Liver (tissue), 9 donors: ENCODE results near the gene PPP2R2D. TPM values are rescaled to one million over a fixed set of nuclear protein-coding genes. Genes with fewer than 3 reads are reported as not detected.

Experiments used
- DNase-seq: peaks from one replicate; pipeline ENCODE4 v3.0.0-alpha.2; 2017; ENCODE audit warnings: low spot score
- H3K27ac ChIP-seq, 2 donors: one replicate each; pipeline ENCODE4 v1.7.0; 2013; ENCODE audit warnings: inconsistent platforms in 2 of 2, low read length in 2 of 2, control low read depth in 1 of 2, low read depth in 1 of 2, mild to moderate bottlenecking in 1 of 2
- H3K27me3 ChIP-seq, 4 donors: one replicate each; pipeline versions ENCODE4 v1.6.1 to v1.7.0; 2013; ENCODE audit warnings: low read length in 3 of 4, inconsistent platforms in 1 of 4, mild to moderate bottlenecking in 1 of 4, moderate library complexity in 1 of 4; ENCODE audit not compliant: control insufficient read depth in 4 of 4, insufficient read depth in 4 of 4
- H3K36me3 ChIP-seq, 4 donors: one replicate each; pipeline versions ENCODE4 v1.6.1 to v1.7.0; 2013; ENCODE audit warnings: low read length in 3 of 4, mild to moderate bottlenecking in 3 of 4, low read depth in 1 of 4, moderate library complexity in 1 of 4; ENCODE audit not compliant: control insufficient read depth in 4 of 4, insufficient read depth in 3 of 4
- H3K4me1 ChIP-seq, 4 donors: one replicate each; pipeline versions ENCODE4 v1.6.1 to v1.7.0; 2013; ENCODE audit warnings: low read length in 3 of 4, mild to moderate bottlenecking in 3 of 4, moderate library complexity in 1 of 4; ENCODE audit not compliant: control insufficient read depth in 4 of 4, insufficient read depth in 4 of 4
- H3K4me3 ChIP-seq, 3 donors: one replicate each; pipeline versions ENCODE4 v1.6.1 to v1.7.0; 2013; ENCODE audit warnings: low read length in 3 of 3, control low read depth in 1 of 3, low read depth in 1 of 3, mild to moderate bottlenecking in 1 of 3
- H3K9ac ChIP-seq, 2 donors: one replicate each; pipeline ENCODE4 v1.7.0; 2013; ENCODE audit warnings: low read length in 2 of 2, mild to moderate bottlenecking in 2 of 2, moderate library complexity in 2 of 2, control low read depth in 1 of 2, low read depth in 1 of 2
- H3K9me3 ChIP-seq, 4 donors: one replicate each; pipeline versions ENCODE4 v1.6.1 to v1.7.0; 2013; ENCODE audit warnings: low read length in 3 of 4; ENCODE audit not compliant: control insufficient read depth in 4 of 4
- EGR1 ChIP-seq, 2 donors: IDR thresholded peaks; 2 replicates each; pipeline ENCODE4 v1.6.1; 2016 to 2018; ENCODE audit warnings: antibody characterized with exemption in 2 of 2, low read depth in 2 of 2
- FOXA1 ChIP-seq: IDR thresholded peaks from 2 replicates; pipeline ENCODE4 v1.6.1; 2016; ENCODE audit warnings: antibody characterized with exemption
- FOXA2 ChIP-seq: IDR thresholded peaks from 2 replicates; pipeline ENCODE4 v1.6.1; 2016; ENCODE audit warnings: antibody characterized with exemption
- GABPA ChIP-seq, 2 donors: IDR thresholded peaks in 1 of 2; conservative IDR thresholded peaks in 1 of 2; 2 replicates each; pipeline ENCODE4 v1.6.1; 2016; ENCODE audit warnings: antibody characterized with exemption in 2 of 2, mild to moderate bottlenecking in 1 of 2, moderate library complexity in 1 of 2
- HNF4G ChIP-seq: IDR thresholded peaks from 2 replicates; pipeline ENCODE4 v1.6.1; 2016; ENCODE audit warnings: antibody characterized with exemption
- JUND ChIP-seq, 2 donors: IDR thresholded peaks; 2 replicates each; pipeline ENCODE4 v1.6.1; 2016; ENCODE audit warnings: antibody characterized with exemption in 2 of 2
- NR2F2 ChIP-seq: IDR thresholded peaks from 2 replicates; pipeline ENCODE4 v1.6.1; 2016; ENCODE audit warnings: antibody characterized with exemption
- RAD21 ChIP-seq, 2 donors: IDR thresholded peaks; 2 replicates each; pipeline ENCODE4 v1.6.1; 2016; ENCODE audit warnings: antibody characterized with exemption in 2 of 2, mild to moderate bottlenecking in 2 of 2
- SP1 ChIP-seq: IDR thresholded peaks from 2 replicates; pipeline ENCODE4 v1.6.1; 2018; ENCODE audit warnings: antibody characterized with exemption, mild to moderate bottlenecking
- whole genome bisulfite sequencing: extraction: QIAGEN DNeasy Blood & Tissue Kit; methylation state at CpG from one replicate; pipeline ENCODE4 v1.1.7; 2013; 5-methylcytosine and 5-hydroxymethylcytosine counted together
- polyA plus RNA-seq, 2 donors: library from polyadenylated mRNA; stranded (reverse) in 1 of 2; unstranded in 1 of 2; fragments of 200-250 nt in 1 of 2; fragments of >200 nt in 1 of 2; fragmentation: Nextera tagmentation in 1 of 2; extraction: Ambion mirVana in 1 of 2; gene quantifications; one replicate each; pipeline versions ENCODE4 v1.2.1 to v1.2.3, GENCODE V29; 2013 to 2015
- total RNA-seq, 2 donors: library from RNA; depleted of rRNA; stranded (reverse); fragments of >200 nt; gene quantifications; one replicate each; pipeline ENCODE4 v1.2.3, GENCODE V29; 2014
- TF ChIP-seq, protein P1 (sequence below): IDR thresholded peaks from 2 replicates; pipeline ENCODE4 v1.6.1; 2016; ENCODE audit warnings: antibody characterized with exemption, mild to moderate bottlenecking
- TF ChIP-seq, protein P2 (sequence below): IDR thresholded peaks from 2 replicates; pipeline ENCODE4 v1.6.1; 2016; ENCODE audit warnings: antibody characterized with exemption
- TF ChIP-seq, protein P3 (sequence below): IDR thresholded peaks from 2 replicates; pipeline ENCODE4 v1.6.1; 2016; ENCODE audit warnings: antibody characterized with exemption
- TF ChIP-seq, protein P4 (sequence below): IDR thresholded peaks from 2 replicates; pipeline ENCODE4 v1.6.1; 2016; ENCODE audit warnings: antibody characterized with exemption
- TF ChIP-seq, protein P5 (sequence below): fragments of 150-350 bp; IDR thresholded peaks from 2 replicates; pipeline ENCODE4 v1.5.1; 2017; ENCODE audit warnings: improper control_type of control experiment, low read depth, low read length; ENCODE audit not compliant: missing input control
- donor health status: healthy.
- donor health status: healthy.
- donor health status: healthy.
- donor health status: healthy.
- donor health status: healthy.

Gene PPP2R2D
- total and polyA plus RNA-seq, 4 donors: 5.9 to 20.5 (median 14.3) TPM

DNA sequence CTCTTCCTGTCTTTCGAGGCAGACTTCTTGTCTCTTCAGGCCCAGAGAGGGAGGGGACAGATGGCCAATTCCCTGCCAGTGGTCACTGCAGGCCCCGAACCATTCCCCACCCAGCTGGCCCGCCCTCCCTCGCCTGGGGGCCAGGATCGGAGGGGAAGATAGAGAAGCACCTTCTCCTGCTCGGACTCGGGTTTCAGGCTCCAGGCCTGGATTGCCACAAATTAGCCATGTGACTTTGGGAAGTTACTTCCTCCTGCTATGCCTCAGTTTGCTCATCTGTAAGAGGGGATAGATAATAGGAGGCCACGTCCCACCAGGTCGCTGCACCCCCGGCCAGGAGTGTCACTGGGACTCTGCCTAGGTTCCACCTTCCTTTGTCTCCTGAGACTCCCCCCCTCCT is 24.8 kb upstream of the PPP2R2D start:
- peaks cover 0 to 12% (median 6%) of the 10 kb centered on the region in 4 donors for H3K4me1 ChIP-seq
- no peak for DNase-seq
- no peak overlapping the region for H3K27ac ChIP-seq
- no peak overlapping the region for H3K4me3 ChIP-seq
- 79% methylated on average over 10 of the region's 10 CpGs for WGBS
- H3K9ac ChIP-seq: no peak overlapping the region
- TF ChIP-seq JUND (IDR thresholded peaks at IDR 0.05) (no peak), GABPA (IDR thresholded peaks at IDR 0.05 in 1 of 2, conservative IDR thresholded peaks at IDR 0.05 in 1 of 2) (no peak), FOXA2 (no peak), HNF4G (no peak), NR2F2 (no peak), EGR1 (IDR thresholded peaks at IDR 0.05; ENCODE audit: low read depth in 2 of 2) (no peak), FOXA1 (no peak), RAD21 (IDR thresholded peaks at IDR 0.05) (no peak)
- TF ChIP-seq, protein P1, sequence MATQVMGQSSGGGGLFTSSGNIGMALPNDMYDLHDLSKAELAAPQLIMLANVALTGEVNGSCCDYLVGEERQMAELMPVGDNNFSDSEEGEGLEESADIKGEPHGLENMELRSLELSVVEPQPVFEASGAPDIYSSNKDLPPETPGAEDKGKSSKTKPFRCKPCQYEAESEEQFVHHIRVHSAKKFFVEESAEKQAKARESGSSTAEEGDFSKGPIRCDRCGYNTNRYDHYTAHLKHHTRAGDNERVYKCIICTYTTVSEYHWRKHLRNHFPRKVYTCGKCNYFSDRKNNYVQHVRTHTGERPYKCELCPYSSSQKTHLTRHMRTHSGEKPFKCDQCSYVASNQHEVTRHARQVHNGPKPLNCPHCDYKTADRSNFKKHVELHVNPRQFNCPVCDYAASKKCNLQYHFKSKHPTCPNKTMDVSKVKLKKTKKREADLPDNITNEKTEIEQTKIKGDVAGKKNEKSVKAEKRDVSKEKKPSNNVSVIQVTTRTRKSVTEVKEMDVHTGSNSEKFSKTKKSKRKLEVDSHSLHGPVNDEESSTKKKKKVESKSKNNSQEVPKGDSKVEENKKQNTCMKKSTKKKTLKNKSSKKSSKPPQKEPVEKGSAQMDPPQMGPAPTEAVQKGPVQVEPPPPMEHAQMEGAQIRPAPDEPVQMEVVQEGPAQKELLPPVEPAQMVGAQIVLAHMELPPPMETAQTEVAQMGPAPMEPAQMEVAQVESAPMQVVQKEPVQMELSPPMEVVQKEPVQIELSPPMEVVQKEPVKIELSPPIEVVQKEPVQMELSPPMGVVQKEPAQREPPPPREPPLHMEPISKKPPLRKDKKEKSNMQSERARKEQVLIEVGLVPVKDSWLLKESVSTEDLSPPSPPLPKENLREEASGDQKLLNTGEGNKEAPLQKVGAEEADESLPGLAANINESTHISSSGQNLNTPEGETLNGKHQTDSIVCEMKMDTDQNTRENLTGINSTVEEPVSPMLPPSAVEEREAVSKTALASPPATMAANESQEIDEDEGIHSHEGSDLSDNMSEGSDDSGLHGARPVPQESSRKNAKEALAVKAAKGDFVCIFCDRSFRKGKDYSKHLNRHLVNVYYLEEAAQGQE: no peak
- TF ChIP-seq, protein P2, sequence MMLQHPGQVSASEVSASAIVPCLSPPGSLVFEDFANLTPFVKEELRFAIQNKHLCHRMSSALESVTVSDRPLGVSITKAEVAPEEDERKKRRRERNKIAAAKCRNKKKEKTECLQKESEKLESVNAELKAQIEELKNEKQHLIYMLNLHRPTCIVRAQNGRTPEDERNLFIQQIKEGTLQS: no peak
- TF ChIP-seq, protein P3, sequence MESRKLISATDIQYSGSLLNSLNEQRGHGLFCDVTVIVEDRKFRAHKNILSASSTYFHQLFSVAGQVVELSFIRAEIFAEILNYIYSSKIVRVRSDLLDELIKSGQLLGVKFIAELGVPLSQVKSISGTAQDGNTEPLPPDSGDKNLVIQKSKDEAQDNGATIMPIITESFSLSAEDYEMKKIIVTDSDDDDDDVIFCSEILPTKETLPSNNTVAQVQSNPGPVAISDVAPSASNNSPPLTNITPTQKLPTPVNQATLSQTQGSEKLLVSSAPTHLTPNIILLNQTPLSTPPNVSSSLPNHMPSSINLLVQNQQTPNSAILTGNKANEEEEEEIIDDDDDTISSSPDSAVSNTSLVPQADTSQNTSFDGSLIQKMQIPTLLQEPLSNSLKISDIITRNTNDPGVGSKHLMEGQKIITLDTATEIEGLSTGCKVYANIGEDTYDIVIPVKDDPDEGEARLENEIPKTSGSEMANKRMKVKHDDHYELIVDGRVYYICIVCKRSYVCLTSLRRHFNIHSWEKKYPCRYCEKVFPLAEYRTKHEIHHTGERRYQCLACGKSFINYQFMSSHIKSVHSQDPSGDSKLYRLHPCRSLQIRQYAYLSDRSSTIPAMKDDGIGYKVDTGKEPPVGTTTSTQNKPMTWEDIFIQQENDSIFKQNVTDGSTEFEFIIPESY: no peak
- TF ChIP-seq, protein P4, sequence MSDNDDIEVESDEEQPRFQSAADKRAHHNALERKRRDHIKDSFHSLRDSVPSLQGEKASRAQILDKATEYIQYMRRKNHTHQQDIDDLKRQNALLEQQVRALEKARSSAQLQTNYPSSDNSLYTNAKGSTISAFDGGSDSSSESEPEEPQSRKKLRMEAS: no peak
- TF ChIP-seq, protein P5, sequence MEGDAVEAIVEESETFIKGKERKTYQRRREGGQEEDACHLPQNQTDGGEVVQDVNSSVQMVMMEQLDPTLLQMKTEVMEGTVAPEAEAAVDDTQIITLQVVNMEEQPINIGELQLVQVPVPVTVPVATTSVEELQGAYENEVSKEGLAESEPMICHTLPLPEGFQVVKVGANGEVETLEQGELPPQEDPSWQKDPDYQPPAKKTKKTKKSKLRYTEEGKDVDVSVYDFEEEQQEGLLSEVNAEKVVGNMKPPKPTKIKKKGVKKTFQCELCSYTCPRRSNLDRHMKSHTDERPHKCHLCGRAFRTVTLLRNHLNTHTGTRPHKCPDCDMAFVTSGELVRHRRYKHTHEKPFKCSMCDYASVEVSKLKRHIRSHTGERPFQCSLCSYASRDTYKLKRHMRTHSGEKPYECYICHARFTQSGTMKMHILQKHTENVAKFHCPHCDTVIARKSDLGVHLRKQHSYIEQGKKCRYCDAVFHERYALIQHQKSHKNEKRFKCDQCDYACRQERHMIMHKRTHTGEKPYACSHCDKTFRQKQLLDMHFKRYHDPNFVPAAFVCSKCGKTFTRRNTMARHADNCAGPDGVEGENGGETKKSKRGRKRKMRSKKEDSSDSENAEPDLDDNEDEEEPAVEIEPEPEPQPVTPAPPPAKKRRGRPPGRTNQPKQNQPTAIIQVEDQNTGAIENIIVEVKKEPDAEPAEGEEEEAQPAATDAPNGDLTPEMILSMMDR: no peak
- no peaks in the 10 kb centered on the region for H3K36me3 ChIP-seq
- H3K9me3 ChIP-seq: no peaks in the 10 kb centered on the region
- H3K27me3 ChIP-seq: no peaks in the 10 kb centered on the region

DNA sequence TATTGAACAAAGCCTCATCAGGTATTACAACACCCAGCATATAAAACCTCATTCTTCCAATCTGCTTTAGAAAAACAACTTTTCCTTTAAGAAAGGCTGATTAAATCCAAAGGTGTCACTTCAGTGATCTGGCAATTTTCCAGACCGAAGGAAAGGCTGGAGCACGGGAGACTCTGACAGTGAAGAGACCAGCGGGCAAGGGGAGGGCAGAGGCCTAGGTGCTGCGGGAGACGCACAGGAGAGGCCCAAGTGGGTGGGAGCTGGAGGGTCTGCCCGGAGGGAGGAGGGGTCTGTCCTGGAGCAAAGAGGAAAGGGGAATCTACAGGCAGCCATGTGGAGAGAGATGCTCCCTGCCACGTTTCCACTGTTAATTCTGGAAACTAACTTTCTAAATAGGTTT is 24.3 kb upstream of the PPP2R2D start:
- DNase-seq: no peak
- no peak for TF ChIP-seq FOXA1
- TF ChIP-seq SP1: no peak
- TF ChIP-seq FOXA2: no peak
- no peak for TF ChIP-seq GABPA (IDR thresholded peaks at IDR 0.05 in 1 of 2, conservative IDR thresholded peaks at IDR 0.05 in 1 of 2)
- Histone ChIP-seq H3K9ac (no peak overlapping the region), H3K36me3 (no peaks in the 10 kb centered on the region), H3K9me3 (no peaks in the 10 kb centered on the region), H3K27me3 (no peaks in the 10 kb centered on the region), H3K27ac (no peak overlapping the region), H3K4me3 (no peak overlapping the region), H3K4me1 (peaks cover 0 to 12% (median 6%) of the 10 kb centered on the region in 4 donors)
- 69% methylated on average over 7 of the region's 7 CpGs for WGBS
